ENCODE data around the gene TMED9. TPM values are rescaled to one million over a fixed set of nuclear protein-coding genes. Genes with fewer than 3 reads are reported as not detected.

The TMED9 gene
- total and polyA plus RNA-seq, 2 of the 4 experiments (the other 2 are of a cell fraction), result 123 to 357 TPM

- H3K23ac ChIP-seq (ENCODE audit: low read depth, low read length), result peak overlapping the region; percentile 96; the same call in 1 of the 2 replicates
- H2BK120ac ChIP-seq (ENCODE audit: low read depth, low read length), result no peak overlapping the region
- H3K9ac ChIP-seq (ENCODE audit: low read depth, low read length), result peak overlapping the region; percentile 96
- H2BK15ac ChIP-seq (ENCODE audit: low read depth, low read length), result no peak overlapping the region
- no peaks in the 10 kb centered on the region for H3K27me3 ChIP-seq (ENCODE audit: control insufficient read depth, insufficient read depth, low read length)
- no peak overlapping the region for H4K91ac ChIP-seq (ENCODE audit: insufficient read depth, low read depth, low read length)
- peaks cover 35% of the 10 kb centered on the region for H3K36me3 ChIP-seq (ENCODE audit: control insufficient read depth, insufficient read depth, low read length)
- WGBS, 2 experiments (ENCODE audit: extremely low coverage in 2 of 2, insufficient read length in 1 of 2), result no CpG with 5 or more reads among the region's 13 CpGs
- H3K27ac ChIP-seq (ENCODE audit: insufficient read depth, low read length), result peak overlapping the region; percentile 96
- intact Hi-C loops (cut with micrococcal nuclease), result loop anchor here (2.0 kb wide), 2 partner anchors 40 to 76 kb away; partner anchors contain the start of gene DDX41
- POLR2A ChIA-PET (ENCODE audit: unreplicated experiment), result interaction anchor here (0.6 kb wide), 1 partner anchor 57 kb away, joined by 4 read pairs; no protein-coding TSS in a partner anchor
- H3K18ac ChIP-seq (ENCODE audit: low read depth, low read length), result no peak overlapping the region
- H3K9me3 ChIP-seq (ENCODE audit: control insufficient read depth, insufficient read depth, low read length), result no peaks in the 10 kb centered on the region
- dilution Hi-C loops (cut with HindIII; ENCODE audit: low sequenced_read_pairs, unreplicated experiment), result no loop called here
- H3K4me2 ChIP-seq (ENCODE audit: low read depth, low read length), result peak overlapping the region; percentile 81
- DNase-seq, result no peak
- peak overlapping the region; percentile 94 for H3K56ac ChIP-seq (ENCODE audit: extremely low read depth, insufficient read depth, low read length)
- peaks cover 19% of the 10 kb centered on the region for H3K9me1 ChIP-seq (ENCODE audit: insufficient read depth, low read length)
- peak overlapping the region; percentile 97 to 98 for H4K8ac ChIP-seq (ENCODE audit: low read depth in 2 of 2, low read length in 2 of 2)
- in situ Hi-C loops (cut with MboI; ENCODE audit: low sequenced_read_pairs), result no loop called here
- peak overlapping the region; percentile 2 for H2BK5ac ChIP-seq (ENCODE audit: low read depth, low read length, poor library complexity, severe bottlenecking)
- H3K4me1 ChIP-seq (ENCODE audit: control insufficient read depth, insufficient read depth, low read length), result peaks cover 3% of the 10 kb centered on the region; the same call in 1 of the 2 replicates
- H4K20me1 ChIP-seq (ENCODE audit: insufficient read depth, low read length), result peaks cover 8% of the 10 kb centered on the region; the same call in 1 of the 2 replicates
- no peak overlapping the region for H2AK9ac ChIP-seq (replicated peaks; ENCODE audit: low read depth, low read length, poor library complexity)
- no peak for TF ChIP-seq NFE2L2 (IDR thresholded peaks at IDR 0.05; ENCODE audit: low read depth, low read length)
- no peak for TF ChIP-seq CEBPB (IDR thresholded peaks at IDR 0.05; ENCODE audit: low read depth, low read length)
- TF ChIP-seq, protein P1, sequence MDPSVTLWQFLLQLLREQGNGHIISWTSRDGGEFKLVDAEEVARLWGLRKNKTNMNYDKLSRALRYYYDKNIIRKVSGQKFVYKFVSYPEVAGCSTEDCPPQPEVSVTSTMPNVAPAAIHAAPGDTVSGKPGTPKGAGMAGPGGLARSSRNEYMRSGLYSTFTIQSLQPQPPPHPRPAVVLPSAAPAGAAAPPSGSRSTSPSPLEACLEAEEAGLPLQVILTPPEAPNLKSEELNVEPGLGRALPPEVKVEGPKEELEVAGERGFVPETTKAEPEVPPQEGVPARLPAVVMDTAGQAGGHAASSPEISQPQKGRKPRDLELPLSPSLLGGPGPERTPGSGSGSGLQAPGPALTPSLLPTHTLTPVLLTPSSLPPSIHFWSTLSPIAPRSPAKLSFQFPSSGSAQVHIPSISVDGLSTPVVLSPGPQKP (IDR thresholded peaks at IDR 0.05; ENCODE audit: borderline replicate concordance, low read depth, low read length), result no peak
- BruUV-seq (replicated peaks), result no TSS peak
- CTCF ChIA-PET, result interaction anchor here (0.7 kb wide), 1 partner anchor 32 kb away, joined by 3 read pairs; no protein-coding TSS in a partner anchor
- no peak overlapping the region for H2AFZ ChIP-seq (replicated peaks; ENCODE audit: low read length, poor library complexity)
- H4K5ac ChIP-seq (ENCODE audit: low read depth, low read length), result no peak overlapping the region; the same call in 1 of the 2 replicates
- H3K79me1 ChIP-seq (ENCODE audit: low read depth in 1 of 2, low read length in 2 of 2), result peaks cover 15 to 44% of the 10 kb centered on the region in 2 experiments
- H2BK20ac ChIP-seq (ENCODE audit: low read depth, low read length), result no peak overlapping the region
- peak overlapping the region; percentile 100; the same call in 1 of the 2 replicates for H3K14ac ChIP-seq (replicated peaks; ENCODE audit: low read depth, low read length)
- ATAC-seq (ENCODE audit: low read depth), result no peak
- peak overlapping the region; percentile 80 for H3K4me3 ChIP-seq (ENCODE audit: insufficient read depth, low read depth, low read length)
- peak overlapping the region; percentile 99 for H3K4ac ChIP-seq (ENCODE audit: low read depth, low read length)
- H2AK5ac ChIP-seq (ENCODE audit: low read depth, low read length), result peak overlapping the region; percentile 89
Observed at GRCh38 chr5:177592905-177593304, 902 bp downstream of the TMED9 start.
